GM23248 (cell line): ENCODE results near the gene ANKRD6.

Source experiments
- EZH2 ChIP-seq: fragments of 200-600 bp; sonication (generic); IDR thresholded peaks from 2 replicates; pipeline ENCODE4 v1.6.1; 2018; ENCODE audit warnings: antibody characterized with exemption, mild to moderate bottlenecking; ENCODE audit not compliant: insufficient read depth, poor library complexity, severe bottlenecking
- EZH2phosphoT487 ChIP-seq: fragments of 200-600 bp; sonication (generic); IDR thresholded peaks from 2 replicates; pipeline ENCODE4 v1.6.1; 2018; ENCODE audit warnings: antibody characterized with exemption, moderate library complexity, mild to moderate bottlenecking, low read depth; ENCODE audit not compliant: insufficient read depth

DNA sequence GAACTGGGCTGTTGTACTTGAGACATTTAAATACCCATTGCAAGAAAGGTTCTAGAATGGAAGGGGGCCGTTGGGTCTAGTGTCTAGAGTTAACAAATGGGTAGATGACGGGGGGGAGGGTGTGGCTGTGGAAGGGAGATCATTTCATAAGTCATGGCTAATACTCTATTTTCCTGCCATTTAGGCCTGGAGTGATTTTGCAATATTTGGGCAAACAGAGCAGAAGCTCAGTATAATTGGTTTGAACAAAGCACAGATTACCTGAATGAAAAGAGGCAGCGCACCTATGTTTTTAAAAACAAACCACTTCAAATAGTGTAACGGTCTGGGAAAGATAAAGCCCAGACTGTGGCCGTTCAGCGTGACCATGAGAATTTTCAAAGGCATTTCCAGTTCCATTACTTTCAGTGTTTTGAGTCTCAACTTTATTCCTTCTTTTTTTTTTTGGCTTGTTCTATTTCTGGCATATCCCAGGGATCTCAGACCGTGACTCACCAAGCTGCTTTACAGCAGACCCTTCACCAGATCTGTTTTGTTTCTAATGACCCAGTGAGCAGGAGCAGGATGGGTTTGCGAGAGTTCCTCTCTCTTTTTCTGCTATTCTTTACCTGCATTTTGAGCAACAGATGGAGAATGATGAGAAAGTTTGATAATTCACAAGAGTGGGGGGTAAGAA is 131.9 kb downstream of the ANKRD6 start:
- TF ChIP-seq EZH2phosphoT487 (no peak), EZH2 (no peak)
